GM10847 (cell line): Measurements from ENCODE around the gene BDH1.

Experiments
- POLR2A ChIP-seq: IDR thresholded peaks from 2 replicates; pipeline ENCODE4 v1.6.1; 2011; ENCODE audit not compliant: insufficient read length; ENCODE audit errors: extremely low read depth

BDH1 gene

DNA sequence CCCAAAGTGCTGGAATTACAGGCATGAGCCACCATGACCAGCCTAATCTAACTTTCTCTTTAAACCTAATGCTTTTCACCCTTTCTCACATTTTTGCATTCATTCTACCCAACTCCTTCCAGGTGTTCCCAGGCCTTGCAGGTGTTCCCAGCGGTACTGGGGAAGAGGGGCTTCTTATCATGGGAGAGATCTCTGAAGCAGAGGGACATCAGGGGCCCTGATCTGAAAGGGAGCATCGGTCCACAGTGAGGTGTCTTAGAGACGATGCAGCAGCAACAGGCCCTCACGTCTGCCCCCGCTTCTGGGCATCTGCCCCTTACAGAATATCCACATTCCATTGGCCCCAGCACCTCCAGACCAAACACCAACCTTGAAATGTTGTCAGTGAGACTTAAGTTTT, 29.0 kb upstream of the BDH1 start:
- TF ChIP-seq POLR2A: no peak

DNA sequence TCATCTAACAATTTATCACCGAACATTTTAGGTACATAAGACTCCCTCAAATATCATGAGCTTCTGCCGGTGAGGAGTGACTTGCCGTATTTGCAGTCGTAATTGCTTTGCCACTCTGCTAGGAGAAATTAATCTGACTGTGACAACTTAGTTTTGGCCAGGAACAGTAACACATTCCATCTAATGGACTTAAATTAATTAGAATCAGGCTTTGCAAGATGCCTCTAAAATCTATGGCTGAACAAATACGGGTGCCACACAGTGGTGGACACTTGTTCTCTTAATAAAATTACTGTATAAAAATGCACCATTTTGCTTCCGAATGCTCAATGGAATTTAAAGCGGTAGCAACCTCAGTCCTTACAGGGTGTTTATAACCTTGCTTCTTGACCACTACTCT, 27.6 kb upstream of the BDH1 start:
- no peak for TF ChIP-seq POLR2A

DNA sequence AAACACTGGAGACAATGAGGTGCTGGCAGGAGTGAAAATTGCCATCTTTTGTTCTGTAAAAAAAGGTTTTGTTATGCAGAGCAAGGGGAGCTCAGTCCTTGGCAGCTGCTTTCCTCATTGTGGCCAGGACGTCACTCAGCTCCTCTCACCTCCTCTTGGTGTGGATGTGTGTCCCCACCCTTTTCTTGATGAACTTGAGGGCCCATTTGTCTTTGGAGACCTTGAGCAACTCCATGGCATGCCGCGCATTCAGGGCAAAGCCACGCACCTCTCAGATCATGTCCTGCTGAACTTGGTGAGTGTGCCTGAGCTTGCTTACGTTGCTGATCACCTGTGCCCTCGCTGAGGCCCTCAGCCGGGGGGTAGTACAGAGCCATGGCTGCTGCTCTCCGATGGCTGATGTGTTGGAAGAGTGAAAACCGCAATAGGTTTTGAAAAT, 24.5 kb upstream of the BDH1 start:
- TF ChIP-seq POLR2A: no peak

DNA sequence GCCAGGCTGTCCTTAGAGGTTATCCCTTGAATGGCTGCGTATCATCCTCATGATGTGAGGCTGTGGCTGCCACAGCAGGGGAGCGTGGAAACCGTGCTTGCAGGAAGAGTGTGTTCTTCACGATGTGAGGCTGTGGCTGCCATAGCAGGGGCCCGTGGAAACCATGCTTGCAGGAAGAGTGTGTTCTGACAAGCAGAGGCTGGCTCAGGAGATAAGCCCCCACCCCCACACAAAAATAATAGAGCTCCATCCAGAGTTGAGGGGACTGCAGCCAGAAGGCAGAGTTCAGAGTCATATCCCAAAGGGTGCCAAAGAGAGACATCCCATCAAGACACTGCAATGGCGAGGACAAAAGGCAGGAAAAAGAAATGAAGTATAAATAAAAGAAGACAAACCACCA, 22.6 kb upstream of the BDH1 start:
- no peak for TF ChIP-seq POLR2A

DNA sequence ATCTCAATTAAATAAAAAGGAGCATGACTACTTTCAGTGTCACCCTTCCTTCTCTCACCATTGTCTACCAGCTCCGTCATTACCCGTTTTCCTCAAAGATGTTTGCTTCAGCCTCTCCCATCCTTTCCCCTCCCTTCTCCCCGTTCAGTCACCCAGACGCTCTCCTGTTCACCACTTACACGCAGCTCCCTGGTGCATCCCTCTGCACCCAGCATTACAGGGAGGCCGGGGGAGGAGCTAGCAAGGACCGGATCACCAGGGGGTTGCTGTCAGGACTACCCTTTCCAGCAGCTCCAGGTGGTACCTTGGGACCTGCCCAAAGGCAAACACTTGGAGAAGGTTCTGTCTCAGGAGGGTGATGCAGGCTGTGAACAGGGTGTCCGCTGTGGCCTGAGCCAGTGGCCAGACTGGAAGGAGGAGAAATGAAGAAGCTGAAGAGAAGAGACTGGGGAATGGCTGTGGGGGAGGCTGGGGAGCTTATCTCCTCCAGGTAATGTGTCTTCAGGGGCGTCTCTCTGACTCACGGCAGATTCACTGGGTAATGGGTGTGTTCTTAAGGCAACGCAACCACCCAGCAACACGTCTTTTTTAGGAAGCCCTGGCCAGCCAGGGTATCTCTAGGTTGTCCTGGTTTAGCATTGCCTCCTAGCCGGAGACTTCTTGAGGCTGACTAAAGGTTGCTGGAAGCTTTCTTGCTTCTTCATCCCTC, 21.8 kb upstream of the BDH1 start:
- TF ChIP-seq POLR2A: no peak

DNA sequence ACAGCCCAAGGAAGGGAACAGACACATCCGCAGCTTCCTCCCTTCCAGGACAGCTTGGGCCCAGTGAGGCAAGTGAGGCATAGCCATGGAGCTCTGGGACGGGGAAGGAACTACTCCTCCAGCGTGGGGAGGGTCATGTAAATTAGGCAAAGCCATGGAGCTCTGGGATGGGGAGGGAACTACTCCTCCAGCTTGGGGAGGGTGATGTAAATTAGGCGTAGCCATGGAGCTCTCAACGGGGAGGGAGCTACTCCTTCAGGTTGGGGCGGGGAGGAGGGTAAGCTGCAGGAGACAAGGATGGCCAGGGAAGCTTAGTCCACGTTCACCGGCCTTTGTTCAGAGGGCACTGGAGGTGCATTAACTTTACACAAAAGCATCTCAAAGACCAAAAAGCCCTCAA, 21.1 kb upstream of the BDH1 start:
- no peak for TF ChIP-seq POLR2A

DNA sequence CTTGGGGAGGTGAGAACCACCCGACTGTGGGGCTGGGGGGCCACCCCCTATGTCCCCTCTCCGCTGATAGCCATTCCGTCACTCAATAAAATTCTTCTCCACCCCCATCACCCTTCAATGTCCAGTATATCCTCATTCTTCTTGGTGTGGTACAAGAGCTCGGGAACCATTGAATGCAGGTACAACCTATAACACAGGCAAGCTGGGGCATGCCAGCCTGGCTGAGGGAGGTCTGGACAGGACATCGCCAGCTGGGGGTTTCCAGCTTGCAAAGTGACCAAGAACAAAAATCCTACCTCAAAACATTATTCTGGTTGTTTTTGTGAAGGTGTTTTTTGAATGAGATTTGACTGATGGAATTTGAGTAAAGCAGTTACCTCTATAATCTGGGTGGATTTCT, 19.6 kb upstream of the BDH1 start:
- no peak for TF ChIP-seq POLR2A

DNA sequence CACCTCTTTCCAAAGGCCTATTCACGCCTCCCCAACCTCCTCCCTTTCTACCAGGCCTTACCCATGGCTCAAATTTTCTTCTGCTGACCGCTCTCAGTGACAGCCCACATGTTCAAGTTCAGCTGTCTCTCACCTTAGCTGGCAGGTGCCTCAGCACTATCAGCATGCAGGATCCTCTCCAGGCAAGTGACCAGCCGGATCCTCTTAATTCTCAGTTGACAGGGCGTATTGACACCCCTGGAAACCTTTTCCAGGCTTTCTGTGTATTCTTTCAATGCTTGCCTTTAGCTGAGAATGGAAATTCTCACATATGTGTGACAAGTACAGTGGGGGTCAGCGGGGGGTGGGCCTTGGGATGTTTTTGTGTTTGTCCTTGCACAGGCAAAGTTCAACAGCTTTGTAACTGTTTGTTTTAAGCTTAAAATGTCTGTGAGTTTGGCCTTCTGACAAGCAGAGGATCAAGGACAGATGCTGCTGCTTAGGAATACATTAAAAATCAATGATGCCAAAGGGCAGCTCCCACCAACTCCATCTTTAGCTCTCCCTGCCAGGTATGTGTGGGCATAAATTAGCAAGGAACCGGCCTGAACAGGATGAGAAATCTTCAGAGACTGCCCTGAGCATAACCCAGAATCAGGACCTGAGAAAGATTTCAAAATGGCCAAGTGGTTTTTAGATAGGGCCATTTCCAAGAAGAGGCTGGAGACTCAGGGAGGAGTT, 17.4 kb upstream of the BDH1 start:
- TF ChIP-seq POLR2A: no peak

DNA sequence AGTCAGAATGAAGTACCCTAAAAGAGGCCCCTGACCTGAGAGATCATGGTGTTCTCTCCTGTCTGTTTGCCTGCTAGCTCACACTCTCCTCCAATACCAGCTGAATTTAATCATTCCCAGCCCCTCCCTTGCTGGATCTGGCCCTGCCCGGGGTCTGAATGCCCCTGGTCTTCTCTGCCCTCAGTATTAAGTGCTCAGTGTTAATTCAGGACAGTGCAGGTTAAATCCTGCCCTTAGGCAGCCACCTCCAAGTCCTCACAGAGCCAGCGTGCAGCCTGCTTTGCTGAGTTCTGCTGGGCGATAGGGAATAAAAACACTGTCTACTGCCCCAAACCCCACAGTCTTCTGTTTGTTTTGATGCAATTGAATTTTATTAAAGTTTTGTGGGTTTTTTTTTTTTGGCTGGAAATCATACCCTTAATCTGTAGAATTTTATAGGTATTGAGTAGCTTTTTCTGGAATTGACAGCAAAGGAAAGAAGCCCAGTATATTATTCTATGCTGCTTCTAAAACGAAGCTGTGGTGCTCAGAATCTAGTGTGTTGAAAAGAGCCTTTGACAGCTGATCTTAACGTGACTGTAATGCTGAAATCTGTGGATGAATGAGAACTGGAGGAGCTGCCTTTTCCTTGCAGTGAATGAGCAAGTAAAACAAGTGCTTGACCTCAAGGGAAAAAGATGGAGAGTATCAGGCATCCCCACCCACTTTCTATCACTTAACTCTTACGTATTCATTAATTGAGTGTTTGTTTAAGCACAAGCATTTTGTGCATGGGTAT, 12.3 kb upstream of the BDH1 start:
- no peak for TF ChIP-seq POLR2A

DNA sequence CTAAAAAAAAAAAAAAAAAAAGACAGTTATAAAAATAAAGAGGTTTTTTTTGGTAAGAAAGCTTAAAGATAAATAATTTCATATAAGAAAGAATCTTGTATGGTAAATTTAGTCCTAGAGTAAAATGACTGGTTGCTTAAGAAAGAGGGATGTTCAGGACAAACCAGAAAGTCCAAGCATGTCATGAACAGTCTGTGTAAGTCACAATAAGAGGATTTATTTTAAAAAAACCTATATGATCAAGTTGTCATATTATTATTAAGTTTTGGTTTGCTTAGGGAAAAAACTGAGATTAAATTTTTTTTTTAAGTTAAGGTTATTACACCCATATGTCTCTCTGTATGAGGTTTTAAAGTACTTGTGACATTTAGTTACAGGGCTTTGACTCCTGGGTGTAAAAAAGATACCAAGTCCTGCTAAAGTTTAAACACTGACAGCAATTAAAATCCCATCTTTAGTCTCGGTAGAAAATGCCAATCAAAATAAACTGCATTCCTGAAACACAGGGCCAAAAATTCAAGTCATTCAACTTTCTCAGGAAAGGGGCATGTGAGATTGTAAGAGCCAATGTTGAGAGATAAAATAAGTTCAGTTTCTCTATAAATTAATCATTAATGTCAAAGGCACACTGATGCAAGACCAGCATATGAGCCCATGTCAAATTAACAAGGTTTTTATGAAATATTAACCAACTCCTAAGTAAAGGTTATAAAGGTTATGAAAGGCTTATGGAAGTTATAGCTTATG, 8.5 kb upstream of the BDH1 start:
- no peak for TF ChIP-seq POLR2A

DNA sequence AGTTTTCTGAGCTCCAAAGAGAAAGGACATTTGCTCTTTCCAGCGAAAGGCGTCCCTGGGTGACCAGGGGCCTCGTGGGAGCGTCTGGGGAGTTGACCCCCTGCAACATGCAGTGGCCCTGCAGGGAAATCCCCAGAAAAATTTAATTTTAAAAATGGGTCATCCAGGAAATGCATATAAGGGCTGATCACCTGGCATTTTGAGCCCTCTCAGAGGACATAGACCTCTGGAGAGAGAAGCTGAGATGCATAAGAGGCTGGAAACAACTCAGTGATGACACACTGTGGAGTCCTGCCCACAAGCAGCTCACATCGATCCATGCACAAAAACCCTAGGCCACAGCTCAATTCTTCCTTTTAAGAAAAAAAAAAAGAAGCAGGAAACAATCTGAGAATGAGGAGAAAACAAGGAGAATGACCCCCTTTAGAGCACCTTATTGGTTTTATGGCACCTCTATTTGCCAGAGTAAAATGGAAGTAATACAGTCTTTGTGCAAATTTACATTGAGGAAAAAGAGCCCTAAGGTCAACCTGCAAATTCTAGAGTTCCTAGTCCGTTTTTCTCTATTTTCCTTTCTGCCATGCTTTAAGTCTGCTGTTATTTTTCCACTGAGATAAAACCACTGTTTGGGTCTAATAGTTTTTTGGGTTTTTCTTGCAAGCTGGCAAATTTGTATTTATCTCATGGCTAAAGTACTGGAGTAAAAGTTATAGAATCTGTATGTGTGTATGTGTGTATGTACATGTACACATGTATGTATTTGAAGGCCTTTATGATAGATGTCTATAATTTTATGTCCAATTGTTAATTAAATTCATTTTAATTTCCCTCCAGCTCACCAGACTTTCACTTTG, 6.9 kb upstream of the BDH1 start:
- no peak for TF ChIP-seq POLR2A

DNA sequence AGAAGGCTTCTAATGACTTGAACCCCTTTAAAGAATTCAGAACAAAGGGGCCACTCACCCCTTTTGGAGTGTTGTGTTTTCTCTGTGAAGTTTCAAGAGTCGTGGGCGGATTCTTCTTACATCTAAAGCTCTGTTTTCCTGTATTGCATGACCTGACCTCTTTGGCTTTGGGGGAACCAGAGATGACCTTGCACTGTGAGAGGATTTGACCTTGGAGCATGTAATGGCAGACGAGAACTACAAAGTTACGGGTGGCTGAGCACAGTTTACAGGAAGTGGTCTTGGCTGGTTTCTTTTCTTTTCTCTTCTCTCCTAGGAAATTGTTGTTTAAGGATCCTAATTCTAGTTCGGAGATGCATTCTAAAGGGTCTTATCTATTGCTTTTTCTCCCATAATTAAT, 6.2 kb upstream of the BDH1 start:
- TF ChIP-seq POLR2A: no peak

DNA sequence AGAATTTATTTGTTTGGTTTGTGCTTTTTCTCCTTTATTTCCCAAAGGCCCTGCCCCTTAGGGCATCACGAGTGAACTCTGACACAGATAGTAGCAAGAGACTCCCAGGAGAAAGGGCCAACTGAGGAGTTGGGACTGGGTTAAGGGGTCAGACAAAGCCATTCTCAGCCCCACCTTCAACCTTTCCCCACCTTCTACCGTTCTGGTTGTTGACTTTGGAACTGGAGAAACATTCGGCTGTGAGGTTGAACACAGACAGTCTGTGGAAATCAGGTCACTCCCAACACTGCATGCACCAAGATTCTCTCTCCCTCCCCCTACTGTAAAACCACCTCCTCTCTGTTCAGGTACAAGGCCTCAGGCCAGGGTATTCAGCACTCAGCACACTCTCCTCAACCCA, 3.9 kb upstream of the BDH1 start:
- TF ChIP-seq POLR2A: no peak

DNA sequence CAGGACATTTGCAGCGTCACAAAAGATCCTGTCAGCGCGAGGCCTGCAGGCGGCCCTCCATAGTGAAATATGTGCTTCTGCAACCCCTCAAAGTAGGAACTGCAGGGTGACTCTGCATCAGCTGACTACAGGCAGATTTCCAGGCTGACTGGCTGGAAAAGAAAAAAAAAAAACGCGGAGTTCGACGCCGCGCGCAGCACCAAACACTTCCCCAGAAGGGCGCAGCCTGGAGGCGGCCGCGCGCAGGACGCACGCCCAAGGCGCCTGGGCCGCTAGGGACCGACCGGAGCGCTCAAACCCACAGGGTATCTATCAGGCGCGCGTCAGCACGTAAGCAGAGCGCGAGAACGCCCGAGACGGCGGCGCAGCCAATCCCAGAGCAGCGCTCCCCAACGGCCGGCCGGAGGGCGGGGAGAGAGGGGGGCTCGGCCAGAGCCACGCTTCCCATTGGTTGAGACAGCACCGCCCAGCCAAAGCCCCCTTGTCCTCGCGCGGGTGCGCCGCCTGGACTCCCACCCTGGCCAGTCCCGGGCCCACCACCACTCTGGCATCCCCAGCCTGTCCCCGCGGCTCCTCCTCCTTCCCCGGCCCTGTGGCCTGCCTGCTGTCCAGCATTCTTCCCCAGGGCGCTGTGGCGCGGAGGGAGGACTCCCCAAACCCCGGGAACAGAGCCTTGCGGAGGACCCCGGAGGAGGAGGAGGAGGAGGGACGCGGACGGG, 1.0 kb downstream of the BDH1 start:
- peak; percentile 74 for TF ChIP-seq POLR2A
